GM23338 (cell line): ENCODE data around the gene PCBP4.

Experiments used
- CREB1 ChIP-seq: fragments of 250-450 bp; sonication (Bioruptor Pico); IDR thresholded peaks from 2 replicates; pipeline ENCODE4 v1.5.0; 2020; ENCODE audit warnings: low read depth, mild to moderate bottlenecking, moderate library complexity
- CTCF ChIP-seq, 2 experiments: fragments of 200-600 bp in 1 of 2; sonication (generic) in 1 of 2; conservative IDR thresholded peaks; 2 replicates each; pipeline versions ENCODE4 v1.5.1 to v1.6.1; 2016 to 2017; ENCODE audit warnings: antibody characterized with exemption in 2 of 2, low read depth in 2 of 2, mild to moderate bottlenecking in 2 of 2, moderate library complexity in 1 of 2
- ETS1 ChIP-seq: IDR thresholded peaks from 2 replicates; pipeline ENCODE4 v1.6.1; 2016; ENCODE audit warnings: antibody characterized with exemption
- EZH2 ChIP-seq: fragments of 200-600 bp; sonication (generic); IDR thresholded peaks from one replicate; pipeline ENCODE4 v1.8.0; 2017; ENCODE audit warnings: antibody characterized with exemption, mild to moderate bottlenecking, low read depth; ENCODE audit not compliant: unreplicated experiment
- EZH2phosphoT487 ChIP-seq: fragments of 200-600 bp; sonication (generic); IDR thresholded peaks from one replicate; pipeline ENCODE4 v1.8.1; 2018; ENCODE audit warnings: antibody characterized with exemption; ENCODE audit not compliant: unreplicated experiment
- JUNB ChIP-seq: IDR thresholded peaks from one replicate; pipeline ENCODE4 v1.6.1; 2016; ENCODE audit warnings: antibody characterized with exemption; ENCODE audit not compliant: unreplicated experiment
- NANOG ChIP-seq: IDR thresholded peaks from 2 replicates; pipeline ENCODE4 v1.6.1; 2016; ENCODE audit warnings: antibody characterized with exemption, borderline replicate concordance
- POLR2AphosphoS5 ChIP-seq: IDR thresholded peaks from 2 replicates; pipeline ENCODE4 v1.6.1; 2016; ENCODE audit warnings: antibody characterized with exemption, low read depth
- REST ChIP-seq: IDR thresholded peaks from one replicate; pipeline ENCODE4 v1.6.1; 2018; ENCODE audit warnings: antibody characterized with exemption; ENCODE audit not compliant: unreplicated experiment
- STAT1 ChIP-seq: IDR thresholded peaks from one replicate; pipeline ENCODE4 v1.6.1; 2016; ENCODE audit warnings: antibody characterized with exemption; ENCODE audit not compliant: unreplicated experiment
- ZNF114 ChIP-seq: fragments of 250-450 bp; sonication (Bioruptor Pico); IDR thresholded peaks from 2 replicates; pipeline ENCODE4 v1.5.0; 2020; ENCODE audit warnings: mild to moderate bottlenecking, moderate library complexity
- TF ChIP-seq, protein P1 (sequence below): fragments of 250-450 bp; sonication (Bioruptor Pico); IDR thresholded peaks from 2 replicates; pipeline ENCODE4 v1.5.0; 2020; ENCODE audit warnings: mild to moderate bottlenecking, moderate library complexity

DNA sequence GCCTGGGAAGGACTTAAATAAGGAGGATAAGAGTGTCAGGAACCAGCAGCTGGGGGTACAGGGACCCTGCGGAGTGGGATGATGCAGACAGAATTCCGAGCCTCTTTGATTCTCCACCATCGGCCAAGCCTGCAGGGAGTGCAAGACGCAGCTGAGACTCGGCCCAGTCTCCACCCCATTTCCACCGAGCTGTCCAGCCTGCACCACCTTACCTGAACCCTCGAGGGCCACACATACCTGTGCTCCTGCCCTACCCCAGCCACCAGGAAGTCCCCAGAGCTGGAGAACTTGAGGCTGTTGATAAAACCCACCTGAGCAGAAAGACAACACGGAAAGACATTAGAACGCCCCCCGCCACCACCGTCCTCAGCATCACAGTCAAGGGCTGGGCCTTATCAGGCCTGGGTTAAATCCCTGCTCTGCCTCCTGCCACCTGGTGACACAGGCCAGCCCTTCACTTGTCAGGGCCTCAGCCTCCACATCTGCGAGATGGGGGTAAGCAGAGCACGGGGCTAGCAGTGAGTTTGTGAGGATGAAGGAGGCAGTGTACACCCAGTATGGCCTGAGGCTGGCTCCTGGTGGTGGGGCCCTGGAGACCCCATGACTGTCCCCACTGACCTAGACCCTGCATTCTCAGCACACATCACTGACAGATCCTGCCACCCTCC, 33.6 kb downstream of the PCBP4 start:
- TF ChIP-seq EZH2 (no peak), EZH2phosphoT487 (no peak), CTCF (conservative IDR thresholded peaks at IDR 0.05; ENCODE audit: low read depth in 2 of 2) (no peak), POLR2AphosphoS5 (no peak), CREB1 (CRISPR knock-in tag) (no peak), REST (no peak), ETS1 (no peak), STAT1 (no peak), NANOG (no peak), JUNB (no peak), ZNF114 (CRISPR knock-in tag) (no peak)
- TF ChIP-seq, protein P1, sequence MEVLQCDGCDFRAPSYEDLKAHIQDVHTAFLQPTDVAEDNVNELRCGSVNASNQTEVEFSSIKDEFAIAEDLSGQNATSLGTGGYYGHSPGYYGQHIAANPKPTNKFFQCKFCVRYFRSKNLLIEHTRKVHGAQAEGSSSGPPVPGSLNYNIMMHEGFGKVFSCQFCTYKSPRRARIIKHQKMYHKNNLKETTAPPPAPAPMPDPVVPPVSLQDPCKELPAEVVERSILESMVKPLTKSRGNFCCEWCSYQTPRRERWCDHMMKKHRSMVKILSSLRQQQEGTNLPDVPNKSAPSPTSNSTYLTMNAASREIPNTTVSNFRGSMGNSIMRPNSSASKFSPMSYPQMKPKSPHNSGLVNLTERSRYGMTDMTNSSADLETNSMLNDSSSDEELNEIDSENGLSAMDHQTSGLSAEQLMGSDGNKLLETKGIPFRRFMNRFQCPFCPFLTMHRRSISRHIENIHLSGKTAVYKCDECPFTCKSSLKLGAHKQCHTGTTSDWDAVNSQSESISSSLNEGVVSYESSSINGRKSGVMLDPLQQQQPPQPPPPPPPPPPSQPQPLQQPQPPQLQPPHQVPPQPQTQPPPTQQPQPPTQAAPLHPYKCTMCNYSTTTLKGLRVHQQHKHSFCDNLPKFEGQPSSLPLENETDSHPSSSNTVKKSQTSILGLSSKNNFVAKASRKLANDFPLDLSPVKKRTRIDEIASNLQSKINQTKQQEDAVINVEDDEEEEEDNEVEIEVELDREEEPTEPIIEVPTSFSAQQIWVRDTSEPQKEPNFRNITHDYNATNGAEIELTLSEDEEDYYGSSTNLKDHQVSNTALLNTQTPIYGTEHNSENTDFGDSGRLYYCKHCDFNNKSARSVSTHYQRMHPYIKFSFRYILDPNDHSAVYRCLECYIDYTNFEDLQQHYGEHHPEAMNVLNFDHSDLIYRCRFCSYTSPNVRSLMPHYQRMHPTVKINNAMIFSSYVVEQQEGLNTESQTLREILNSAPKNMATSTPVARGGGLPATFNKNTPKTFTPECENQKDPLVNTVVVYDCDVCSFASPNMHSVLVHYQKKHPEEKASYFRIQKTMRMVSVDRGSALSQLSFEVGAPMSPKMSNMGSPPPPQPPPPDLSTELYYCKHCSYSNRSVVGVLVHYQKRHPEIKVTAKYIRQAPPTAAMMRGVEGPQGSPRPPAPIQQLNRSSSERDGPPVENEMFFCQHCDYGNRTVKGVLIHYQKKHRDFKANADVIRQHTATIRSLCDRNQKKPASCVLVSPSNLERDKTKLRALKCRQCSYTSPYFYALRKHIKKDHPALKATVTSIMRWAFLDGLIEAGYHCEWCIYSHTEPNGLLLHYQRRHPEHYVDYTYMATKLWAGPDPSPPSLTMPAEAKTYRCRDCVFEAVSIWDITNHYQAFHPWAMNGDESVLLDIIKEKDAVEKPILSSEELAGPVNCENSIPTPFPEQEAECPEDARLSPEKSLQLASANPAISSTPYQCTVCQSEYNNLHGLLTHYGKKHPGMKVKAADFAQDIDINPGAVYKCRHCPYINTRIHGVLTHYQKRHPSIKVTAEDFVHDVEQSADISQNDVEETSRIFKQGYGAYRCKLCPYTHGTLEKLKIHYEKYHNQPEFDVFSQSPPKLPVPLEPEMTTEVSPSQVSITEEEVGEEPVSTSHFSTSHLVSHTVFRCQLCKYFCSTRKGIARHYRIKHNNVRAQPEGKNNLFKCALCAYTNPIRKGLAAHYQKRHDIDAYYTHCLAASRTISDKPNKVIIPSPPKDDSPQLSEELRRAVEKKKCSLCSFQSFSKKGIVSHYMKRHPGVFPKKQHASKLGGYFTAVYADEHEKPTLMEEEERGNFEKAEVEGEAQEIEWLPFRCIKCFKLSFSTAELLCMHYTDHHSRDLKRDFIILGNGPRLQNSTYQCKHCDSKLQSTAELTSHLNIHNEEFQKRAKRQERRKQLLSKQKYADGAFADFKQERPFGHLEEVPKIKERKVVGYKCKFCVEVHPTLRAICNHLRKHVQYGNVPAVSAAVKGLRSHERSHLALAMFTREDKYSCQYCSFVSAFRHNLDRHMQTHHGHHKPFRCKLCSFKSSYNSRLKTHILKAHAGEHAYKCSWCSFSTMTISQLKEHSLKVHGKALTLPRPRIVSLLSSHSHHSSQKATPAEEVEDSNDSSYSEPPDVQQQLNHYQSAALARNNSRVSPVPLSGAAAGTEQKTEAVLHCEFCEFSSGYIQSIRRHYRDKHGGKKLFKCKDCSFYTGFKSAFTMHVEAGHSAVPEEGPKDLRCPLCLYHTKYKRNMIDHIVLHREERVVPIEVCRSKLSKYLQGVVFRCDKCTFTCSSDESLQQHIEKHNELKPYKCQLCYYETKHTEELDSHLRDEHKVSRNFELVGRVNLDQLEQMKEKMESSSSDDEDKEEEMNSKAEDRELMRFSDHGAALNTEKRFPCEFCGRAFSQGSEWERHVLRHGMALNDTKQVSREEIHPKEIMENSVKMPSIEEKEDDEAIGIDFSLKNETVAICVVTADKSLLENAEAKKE (CRISPR knock-in tag): no peak
